ENCODE results near the gene ARHGAP22.

ARHGAP22 gene

DNA sequence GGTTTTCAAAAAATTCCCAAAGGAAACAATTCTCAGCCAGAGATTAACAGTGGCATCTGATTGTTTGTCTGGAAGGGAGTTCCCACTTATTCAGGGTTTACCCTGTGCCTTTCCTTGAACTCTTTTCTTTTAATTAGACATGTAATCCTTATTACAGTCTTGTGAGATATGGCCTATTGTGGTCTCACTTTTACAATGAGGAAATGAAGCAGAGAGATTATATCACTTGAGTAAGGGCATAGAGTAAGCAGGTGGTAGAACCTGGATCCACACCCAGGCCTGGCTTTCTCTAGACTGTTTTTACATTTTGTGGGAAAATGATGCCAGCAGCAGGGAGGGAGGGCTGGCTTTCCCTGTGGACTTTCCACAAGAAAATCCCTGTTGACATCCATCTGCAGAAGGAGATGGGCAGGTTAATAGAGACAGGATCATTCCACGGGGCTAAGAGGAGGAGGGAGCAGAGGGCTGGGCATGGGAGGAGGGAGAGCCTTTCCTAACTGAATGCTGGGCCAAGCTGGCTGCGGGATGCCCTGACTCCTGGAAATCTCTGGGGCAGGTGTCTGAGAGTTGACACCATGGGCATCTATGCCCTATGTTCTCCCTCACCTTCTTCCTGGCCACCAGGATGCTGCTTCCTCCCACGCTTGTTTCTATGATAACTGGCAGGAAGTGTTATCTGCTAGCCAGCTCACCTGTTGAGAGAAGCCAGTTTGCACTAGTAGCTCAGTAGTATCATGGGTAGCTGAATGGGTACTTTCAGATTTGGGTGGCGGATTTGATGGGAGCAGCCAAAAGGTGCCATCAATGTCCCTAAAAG lies 28.7 kb upstream of the ARHGAP22 start:
- DNase-seq (ENCODE audit: low spot score): no peak

DNA sequence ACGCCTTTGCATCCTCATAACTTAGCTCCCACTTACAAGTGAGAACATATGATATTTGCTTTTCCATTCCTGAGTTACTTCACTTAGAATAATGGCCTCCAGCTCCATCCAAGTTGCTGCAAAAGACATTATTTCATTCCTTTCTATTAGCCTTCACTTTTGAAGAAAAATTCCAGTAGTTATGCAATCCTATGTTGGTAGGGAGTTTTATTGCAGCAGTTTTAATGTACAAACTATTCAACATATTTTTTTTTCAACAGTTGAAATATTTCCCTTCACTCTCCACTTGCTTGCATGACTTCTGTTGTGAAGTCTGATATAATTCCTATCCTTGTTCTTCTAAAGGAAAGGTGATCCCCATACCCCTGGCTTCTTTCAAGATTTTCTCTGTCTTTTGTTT lies 27.3 kb upstream of the ARHGAP22 start:
- no peak for DNase-seq (ENCODE audit: low spot score)

GRCh38 chr10:48627984-48628609 lies 23.2 kb upstream of the ARHGAP22 start:
- DNase-seq (ENCODE audit: low spot score): no peak

DNA sequence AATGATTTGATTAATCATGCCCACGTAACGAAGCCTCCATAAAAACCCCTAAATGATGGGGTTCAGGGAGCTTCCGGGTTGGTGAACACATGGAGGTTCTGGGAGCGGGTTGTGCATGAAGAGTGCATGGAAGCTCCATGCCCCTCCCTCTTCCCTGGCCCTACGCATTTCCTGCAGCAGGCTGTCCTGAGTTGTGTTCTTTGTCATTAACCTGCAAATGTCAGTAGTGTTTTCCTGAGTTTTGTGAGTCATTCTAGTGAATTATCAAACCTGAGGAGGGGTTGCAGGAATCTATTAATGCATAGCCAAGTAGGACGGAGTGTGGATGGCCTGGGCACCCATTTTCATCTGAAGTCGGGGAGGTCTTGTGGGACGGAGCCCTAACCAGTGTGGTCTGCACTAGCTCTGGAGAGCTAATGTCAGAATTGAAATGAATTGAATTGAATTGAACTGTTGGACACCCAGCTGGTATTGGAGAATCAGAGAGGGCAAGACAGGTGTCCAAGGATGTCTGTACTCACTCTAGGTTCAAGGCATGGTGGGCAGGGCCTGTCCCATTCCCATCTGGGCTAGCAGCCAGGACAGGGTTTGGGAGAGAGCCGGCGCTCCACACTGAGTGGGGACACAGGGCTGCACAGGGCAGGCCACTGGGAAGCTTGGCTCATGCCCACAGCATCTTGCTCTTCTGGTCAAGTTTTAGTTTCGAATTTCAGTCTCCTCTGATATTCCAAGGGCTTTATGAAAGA lies 22.3 kb upstream of the ARHGAP22 start:
- DNase-seq (ENCODE audit: low spot score): no peak

- DNase-seq (ENCODE audit: low spot score): no peak
Observed at GRCh38 chr10:48626447-48626846, 21.6 kb upstream of the ARHGAP22 start.

DNA sequence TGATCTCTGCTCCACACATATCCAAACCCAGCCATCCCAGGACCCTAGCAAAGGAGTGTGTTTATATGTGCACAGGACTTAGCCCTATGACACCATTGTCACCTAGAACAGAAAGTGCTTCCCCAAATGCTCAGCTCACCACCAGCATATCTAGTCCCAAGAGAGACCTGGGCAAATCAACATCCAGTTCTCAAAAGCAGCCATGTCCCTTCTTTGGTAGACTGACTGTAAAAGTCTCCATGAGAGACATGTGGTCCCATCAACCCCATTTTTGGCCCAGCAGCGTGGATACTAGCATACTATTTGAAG lies 20.9 kb upstream of the ARHGAP22 start:
- DNase-seq (ENCODE audit: low spot score): no peak

GRCh38 chr10:48623607-48624132 lies 18.8 kb upstream of the ARHGAP22 start:
- DNase-seq (ENCODE audit: low spot score): no peak

DNA sequence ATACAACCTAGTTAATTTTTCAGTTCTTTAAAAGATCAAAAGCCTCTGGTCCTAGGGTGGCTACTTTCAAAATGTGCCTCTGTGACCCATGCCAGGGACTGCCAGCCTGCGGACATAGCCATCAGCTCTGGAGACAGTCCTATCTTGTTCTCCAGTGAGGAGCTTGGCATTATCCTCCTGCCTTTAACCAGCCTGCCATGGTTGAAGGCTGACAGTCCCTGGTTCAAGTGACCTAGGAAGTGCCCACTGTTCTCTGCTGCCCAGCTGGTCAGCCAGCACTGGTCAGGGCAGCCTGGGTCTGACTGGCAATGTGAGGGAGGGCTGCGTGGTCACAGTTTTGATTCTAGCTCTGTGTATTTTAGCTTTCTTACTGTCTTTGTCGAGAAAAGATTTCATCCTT lies 18.1 kb upstream of the ARHGAP22 start:
- DNase-seq (ENCODE audit: low spot score): no peak

- DNase-seq (ENCODE audit: low spot score): no peak
Observed at GRCh38 chr10:48620719-48621118, 15.8 kb upstream of the ARHGAP22 start.

DNA sequence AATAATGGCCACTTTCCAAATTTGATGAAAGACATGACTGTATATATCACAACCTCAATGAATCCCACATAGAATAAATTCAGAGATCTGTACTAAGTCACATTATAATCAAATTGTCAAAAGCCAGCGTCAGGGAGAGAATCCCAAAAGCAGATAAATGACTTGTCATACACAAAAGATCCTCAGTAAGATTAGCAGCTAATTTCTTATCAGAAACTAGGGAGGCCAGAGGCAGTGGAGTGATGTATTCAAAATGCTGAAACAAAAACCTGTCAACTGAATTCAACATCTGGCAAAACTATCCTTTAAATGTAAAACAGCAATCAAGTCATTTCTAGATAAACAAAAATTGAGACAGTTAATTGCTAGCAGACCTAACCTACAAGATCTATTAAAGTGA lies 11.6 kb upstream of the ARHGAP22 start:
- no peak for DNase-seq (ENCODE audit: low spot score)

DNA sequence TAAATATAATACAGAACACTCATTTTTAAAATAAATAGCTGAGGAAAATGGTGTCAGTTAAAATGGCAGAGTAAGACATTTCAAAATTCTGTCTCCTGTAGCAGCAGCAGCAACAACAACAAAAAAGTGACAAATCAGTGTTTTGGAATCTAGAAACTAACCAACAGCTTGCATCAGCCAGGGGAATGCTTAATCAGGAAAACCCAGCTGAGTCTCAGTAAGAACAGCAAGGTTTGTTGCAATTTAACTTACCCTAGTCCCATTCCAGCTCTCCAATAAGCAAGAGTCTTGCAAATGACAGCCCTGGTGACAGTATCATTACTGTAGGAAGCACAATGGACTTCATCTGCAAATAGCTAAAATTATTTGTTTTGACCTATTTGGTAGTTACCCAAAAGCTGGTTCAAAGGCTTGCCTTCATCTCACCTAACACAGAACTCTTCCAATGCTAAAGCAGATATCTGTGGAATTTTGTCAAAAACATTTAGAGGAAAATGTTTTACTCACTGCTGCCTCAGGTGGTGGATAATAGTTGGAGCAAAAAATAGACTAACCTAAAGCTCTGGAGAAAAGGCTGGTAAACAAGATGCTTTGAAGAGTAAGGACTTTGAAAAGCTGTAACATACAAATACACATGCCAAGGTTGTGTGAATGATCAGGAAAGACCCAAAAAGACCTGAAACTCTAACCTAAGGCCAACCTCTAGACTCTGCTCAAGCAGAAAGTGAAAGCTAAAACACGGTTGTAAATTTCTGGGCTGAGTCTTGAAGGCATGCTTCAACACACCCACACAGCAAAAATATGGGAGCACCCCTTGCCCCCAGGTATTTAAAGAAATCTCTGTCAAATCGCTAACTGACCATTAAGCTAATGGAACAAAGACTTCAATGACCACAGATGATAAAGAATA lies 9.9 kb upstream of the ARHGAP22 start:
- DNase-seq (ENCODE audit: low spot score): no peak

DNA sequence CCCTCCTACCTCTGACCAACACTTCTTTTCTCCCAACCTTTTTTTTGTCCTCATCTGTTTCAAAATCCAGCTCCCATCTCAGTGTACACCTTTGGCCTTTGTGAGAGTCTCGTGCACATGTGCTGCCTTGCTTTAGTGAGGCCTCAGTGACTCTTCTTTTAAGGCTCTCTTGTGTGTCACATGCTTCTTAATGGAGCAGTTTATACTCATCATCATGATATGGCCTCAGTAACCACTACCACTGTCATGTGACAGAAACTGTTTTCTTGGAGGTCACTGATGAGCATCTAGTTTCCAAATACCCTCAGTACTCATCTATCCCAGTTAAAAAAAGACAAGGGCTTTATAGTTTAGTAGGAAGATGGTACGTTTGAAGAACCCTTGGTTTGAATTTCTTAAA lies 8.1 kb upstream of the ARHGAP22 start:
- no peak for DNase-seq (ENCODE audit: low spot score)

- no peak for DNase-seq (ENCODE audit: low spot score)
Observed at GRCh38 chr10:48612236-48612943, 7.5 kb upstream of the ARHGAP22 start.

- no peak for DNase-seq (ENCODE audit: low spot score)
Observed at GRCh38 chr10:48611133-48611532, 6.3 kb upstream of the ARHGAP22 start.

DNA sequence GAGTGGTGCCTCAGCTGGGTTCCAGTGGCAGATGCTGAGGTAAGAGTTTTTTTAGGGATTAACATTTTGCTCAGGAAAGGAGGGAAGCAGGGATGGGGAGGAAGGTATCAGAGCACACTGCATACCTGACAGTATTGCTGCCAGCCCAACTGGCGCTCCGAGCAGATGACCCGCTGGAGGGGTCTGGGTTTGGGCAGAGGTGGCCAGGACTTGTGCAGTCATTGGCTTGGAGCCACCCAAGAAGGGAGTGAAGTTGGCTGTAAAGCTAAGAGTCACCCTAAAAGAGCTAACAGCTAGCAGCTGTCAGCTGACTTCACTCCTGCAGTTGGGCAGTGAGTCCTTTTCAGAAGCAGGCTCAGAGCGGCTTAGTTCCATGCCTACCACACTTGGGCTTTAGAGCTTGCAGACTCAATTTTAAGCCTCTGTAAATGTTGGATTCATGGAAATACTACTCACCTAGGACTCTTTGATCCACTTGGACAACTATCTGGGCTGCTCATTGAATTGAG lies 5.8 kb upstream of the ARHGAP22 start:
- DNase-seq (ENCODE audit: low spot score): no peak

GRCh38 chr10:48609899-48610584 lies 5.2 kb upstream of the ARHGAP22 start:
- DNase-seq (ENCODE audit: low spot score): no peak

DNA sequence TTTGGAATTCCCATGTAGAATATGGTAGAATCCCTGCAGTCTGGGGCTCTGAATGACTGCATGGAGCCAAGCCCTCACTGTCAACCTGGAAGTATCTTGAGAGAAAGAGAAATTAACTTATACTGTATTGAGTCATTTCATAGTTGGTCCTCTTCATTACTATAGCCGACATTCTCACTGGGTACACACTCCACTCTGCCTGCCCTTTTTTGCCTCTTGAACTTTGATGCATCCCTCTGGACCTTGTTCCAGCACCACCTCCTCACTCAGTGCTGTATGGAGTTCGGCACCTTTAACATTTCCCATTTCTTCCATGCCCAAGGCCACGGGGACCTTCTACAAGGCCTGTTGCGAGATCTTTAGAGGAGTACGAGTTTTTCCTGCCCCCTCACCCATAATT lies 4.6 kb upstream of the ARHGAP22 start:
- no peak for DNase-seq (ENCODE audit: low spot score)

- DNase-seq (ENCODE audit: low spot score): no peak
Observed at GRCh38 chr10:48608976-48609375, 4.1 kb upstream of the ARHGAP22 start.

GRCh38 chr10:48608279-48608681 lies 3.4 kb upstream of the ARHGAP22 start:
- no peak for DNase-seq (ENCODE audit: low spot score)

Data from globus pallidus (tissue), 1 donor.